HG02943 (cell line): ENCODE results near the gene CHTF18.
A peak's percentile ranks its signal among the peaks of the same experiment; 100 is the strongest.
"Not testable (repeated sequence)": the region's sequence is repeated elsewhere in the genome, so short reads cannot be mapped to it uniquely, and the experiment has no call there.

Source experiments
- ATAC-seq: cut with Tn5 transposase; IDR thresholded peaks from one replicate; pipeline ENCODE4 v1.9.1; 2021; ENCODE audit warnings: mild to moderate bottlenecking, low read depth, moderate library complexity; ENCODE audit not compliant: unreplicated experiment

Gene CHTF18

DNA sequence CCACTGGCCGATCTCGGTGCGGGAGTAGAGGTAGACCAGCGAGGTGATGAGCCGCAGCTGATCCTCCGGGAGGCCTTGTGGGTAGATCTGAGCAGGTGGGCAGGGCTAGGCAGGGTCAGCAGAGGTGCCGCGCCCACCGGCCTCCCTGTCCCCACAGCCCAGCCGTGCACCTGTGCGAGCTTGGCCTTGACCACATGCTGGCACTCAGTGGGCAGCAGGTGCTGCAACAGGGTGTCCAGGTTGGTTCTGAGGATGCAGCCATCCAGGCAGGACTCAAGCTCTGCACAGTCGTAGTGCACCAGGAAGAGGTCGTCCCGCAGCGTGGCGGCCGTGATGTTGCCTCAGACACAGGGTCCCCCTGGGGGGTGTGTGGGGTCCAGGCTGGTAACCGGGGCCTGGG is 15.5 kb upstream of the CHTF18 start:
- ATAC-seq, result no peak

DNA sequence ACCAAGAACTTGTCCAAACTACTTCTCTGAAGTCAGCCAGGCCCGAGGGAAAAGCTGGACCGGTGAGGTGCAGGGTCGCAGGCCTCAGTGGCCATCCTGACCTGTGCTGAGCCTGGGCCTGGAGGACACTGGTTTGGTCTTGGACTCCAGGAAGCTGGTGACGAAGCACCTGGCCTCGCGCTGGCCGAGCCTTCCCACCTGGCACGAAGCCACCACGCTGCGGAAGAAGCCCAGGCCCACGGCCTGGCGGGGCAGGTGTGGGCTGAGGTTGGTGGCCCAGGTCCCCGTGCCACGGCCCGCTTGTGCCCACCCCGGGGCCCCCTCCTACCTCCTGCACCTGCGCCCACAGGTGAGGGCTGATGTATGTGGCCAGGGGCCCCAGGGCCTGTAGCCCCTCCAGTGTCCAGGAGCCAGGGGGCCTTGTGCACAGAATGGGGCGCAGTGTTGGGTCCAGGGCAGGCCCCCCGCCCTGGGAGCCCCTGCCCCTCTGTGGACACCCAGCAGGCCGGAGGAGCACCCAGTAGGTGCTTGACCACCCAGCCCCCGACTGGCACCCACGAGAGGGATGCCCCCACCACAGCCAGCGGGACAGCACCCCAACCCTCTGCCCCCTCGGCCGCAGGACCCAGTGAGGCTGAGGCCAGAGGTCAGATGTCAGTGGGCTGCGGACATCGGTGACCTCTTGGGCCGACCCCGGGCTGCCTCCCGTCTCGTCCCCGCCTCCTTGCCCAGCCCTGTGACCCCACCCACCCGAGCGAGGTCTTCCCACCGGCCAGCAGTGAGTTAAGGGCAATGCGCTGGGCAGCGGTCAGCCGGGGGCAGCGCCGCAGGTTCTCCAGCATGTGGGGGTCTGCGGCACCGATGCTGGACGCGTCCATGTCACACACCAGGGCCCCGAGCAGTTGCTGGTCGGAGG is 14.1 kb upstream of the CHTF18 start:
- ATAC-seq, result no peak

DNA sequence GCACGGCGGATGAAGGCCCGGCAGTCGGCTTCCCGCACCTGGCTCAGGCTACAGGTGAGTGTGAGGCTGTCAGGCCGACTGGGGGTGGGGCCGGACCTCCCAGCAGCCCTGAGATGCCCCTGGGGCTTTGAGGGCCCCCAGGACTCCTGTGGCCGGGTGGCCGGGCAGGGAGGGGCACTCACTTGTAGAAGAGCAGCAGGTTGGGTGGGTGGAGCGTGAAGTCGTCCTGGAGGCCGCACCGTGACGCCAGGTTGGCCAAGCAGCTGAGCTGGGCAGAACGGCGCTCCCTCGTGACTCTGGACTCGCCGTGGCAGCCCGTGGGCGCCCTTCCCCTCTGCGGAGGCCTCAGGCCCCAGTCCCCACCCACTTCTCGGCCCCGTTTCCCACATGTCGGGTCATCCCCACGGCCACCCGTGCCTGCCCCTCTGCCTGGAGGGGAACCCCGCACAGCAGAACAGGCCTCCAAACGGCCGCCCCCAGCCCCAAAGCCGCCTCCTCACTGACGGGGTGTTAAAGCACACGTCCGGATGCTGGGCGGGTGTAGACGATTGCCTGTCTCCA is 13.1 kb upstream of the CHTF18 start:
- no peak for ATAC-seq

DNA sequence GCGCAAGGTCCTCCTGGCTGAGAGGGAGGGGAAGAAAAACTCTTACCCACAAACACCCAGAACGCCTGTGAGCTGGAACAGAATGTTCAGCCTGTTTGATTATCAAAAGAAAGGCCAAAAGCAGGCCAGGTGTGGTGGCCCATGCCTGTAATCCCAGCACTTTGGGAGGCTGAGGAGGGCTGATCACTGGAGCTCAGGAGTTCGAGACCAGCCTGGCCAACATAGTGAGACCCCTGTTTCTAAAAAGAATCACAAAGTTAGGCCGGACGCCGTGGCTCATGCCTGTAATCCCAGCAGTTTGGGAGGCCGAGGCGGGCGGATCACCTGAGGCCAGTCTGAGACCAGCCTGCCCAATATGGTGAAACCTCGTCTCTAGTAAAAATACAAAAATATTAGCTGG is 12.1 kb upstream of the CHTF18 start:
- ATAC-seq, result not testable (repeated sequence)

DNA sequence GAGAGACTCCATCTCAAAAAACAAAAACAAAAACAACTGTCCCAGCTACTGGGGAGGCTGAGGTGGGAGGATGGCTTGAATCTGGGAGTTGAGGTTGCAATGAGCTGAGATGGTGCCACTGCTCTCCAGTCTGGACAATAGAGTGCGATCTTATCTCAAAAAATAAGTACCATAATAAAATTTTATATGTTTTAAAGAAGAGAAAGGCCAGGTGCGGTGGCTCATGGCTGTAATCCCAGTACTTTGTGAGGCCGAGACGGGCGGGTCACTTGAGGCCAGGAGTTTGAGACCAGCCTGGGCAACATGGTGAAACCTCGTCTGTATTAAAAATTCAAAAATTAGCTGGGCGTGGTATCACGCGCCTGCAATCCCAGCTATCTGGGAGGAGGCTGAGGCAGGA is 11.6 kb upstream of the CHTF18 start:
- no peak for ATAC-seq

DNA sequence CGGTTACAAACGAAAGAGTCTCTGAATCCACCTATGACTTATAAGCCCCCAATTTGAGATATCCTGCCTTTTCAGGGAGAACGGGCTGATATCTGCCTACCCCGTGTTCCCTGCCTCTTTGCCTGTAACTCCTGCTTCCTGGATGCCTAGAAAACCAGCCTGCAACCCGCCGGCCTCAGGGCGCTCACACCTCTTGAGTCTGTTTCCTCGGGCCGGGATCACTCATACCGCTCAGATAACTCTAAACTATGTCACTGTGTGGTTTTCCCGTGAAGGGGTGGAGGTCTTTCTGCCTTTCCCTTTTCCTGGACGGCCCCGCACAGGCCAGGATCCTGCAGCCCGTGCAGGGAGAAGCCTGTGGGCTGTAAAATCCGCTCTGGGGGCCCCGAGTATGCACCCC is 10.6 kb upstream of the CHTF18 start:
- no peak for ATAC-seq

DNA sequence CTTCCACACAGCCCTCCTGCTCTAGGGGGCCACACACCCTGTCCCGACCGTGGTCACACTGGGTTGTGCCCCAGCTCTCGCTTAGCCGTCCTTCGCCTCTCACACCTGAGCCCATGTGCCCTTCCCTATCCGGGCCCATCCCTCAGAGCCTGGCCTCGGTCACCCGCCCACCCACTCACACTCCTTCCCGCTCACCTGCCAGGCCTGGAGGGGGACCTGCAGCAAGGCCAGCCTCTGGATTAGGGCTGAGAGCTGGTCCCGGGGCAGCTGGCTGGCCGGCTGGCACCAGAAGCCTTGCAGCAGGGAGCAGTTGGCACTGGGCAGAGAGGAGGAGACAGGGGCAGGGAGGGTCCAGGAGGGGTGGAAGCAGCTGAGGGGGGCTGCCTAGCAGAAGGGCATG is 10.0 kb upstream of the CHTF18 start:
- ATAC-seq, result no peak

DNA sequence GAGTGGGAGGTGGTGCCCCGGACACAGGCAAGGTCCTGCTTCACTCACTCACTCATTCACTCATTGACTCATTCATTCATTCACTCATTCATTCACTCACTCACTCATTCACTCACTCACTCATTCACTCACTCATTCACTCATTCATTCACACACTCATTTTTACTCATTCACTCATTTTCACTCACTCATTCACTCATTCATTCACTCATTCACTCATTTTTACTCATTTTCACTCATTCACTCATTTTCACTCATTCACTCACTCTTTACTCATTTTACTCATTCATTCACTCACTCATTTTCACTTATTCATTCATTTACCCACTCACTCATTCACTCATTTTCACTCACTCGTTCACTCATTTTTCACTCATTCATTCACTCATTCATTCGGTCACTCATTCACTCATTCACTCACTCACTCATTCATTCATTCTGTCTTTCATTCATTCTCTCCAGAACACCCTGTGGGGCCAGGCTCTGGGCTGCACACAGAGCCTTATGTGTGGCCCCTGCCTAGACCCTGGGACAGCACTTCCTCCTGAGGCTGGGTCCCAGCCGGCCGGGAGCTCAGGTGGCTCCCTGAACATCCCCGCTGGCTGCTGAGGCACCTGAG is 9.4 kb upstream of the CHTF18 start:
- ATAC-seq, result no peak

DNA sequence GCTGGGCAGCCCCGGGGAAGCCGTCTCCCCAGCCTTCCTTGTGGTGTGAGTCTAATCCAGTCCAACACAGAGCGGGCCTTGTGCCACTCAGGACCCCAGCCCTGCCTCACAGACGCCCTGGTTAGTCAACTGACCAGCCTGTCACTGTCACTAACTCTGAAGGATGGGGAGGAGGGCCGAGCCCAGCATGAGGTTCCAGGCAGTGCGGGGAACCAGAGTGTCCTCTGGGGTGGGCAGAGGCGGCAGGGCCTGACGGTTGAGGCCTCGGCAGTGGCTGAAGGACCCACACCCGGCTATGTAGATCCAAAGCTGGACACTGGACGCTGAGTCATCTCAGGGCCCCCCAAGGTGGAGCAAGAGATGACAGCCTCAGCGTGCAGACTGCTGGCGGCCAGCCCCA is 8.9 kb upstream of the CHTF18 start:
- ATAC-seq, result no peak

DNA sequence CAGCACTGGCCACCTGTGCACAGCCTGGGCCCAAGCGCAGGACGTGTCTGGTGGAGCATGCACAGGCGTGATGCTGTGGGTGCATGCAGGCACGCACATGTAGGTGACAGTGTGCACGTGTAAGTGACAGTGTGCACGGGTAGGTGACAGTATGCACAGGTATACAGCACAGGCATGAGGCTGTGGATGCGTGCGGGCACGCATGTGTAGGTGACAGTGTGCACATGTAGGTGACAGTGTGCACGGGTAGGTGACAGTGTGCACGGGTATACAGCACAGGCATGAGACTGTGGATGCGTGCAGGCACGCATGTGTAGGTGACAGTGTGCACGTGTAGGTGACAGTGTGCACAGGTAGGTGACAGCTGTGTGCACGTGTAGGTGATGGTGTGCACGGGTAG is 8.1 kb upstream of the CHTF18 start:
- no peak for ATAC-seq

DNA sequence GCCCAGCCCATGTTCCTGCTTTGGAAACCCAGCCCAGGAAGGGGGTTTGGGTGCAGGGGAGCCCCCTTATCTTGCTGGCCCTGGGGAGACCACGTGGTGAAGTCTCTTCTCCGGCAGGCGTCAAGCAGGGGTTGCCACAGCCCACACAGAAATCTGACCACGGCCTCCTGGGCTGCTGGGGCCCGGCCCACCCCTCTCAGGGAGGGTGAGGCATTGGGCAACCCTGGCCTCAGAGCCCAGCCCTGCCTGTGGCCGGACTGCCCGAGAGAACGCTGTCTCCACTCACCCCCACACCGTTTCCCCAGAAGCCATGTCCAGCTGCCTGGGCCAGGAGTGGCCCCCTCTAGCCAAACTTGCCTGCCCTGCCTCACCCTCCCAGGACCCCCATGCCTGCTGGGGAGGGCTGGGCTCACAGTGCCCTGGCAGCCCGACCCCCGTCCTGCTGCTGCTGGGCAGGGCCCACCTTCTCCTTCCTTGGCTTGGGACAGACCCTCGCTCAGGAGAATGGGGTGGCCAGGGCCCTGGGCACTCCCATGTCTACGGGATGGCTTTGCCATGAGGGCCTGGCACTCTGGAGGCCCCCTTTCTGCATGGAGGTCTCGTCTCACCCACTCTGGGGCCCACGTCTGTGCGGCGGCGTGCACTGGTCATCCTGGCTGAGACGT is 6.9 kb upstream of the CHTF18 start:
- ATAC-seq, result no peak

DNA sequence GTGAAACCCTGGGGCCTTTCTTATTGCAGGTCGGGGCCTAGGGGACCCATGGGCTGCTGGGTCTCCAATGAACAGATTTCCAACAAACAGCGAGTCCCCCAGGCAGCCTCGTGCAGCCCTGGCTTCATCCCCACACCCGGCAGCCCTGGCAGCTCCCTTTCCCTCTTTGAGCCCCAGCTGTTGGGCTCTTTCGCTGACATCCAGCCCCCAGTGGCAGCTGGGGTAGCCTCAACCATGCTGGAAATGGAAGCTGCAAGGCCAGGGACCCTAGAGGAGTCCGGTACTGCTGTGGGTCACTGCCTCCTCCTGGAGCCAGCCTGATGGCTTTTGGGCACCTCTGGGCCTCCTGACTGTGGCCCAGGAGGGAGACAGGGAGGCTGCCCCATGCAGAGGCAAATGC is 6.2 kb upstream of the CHTF18 start:
- no peak for ATAC-seq

DNA sequence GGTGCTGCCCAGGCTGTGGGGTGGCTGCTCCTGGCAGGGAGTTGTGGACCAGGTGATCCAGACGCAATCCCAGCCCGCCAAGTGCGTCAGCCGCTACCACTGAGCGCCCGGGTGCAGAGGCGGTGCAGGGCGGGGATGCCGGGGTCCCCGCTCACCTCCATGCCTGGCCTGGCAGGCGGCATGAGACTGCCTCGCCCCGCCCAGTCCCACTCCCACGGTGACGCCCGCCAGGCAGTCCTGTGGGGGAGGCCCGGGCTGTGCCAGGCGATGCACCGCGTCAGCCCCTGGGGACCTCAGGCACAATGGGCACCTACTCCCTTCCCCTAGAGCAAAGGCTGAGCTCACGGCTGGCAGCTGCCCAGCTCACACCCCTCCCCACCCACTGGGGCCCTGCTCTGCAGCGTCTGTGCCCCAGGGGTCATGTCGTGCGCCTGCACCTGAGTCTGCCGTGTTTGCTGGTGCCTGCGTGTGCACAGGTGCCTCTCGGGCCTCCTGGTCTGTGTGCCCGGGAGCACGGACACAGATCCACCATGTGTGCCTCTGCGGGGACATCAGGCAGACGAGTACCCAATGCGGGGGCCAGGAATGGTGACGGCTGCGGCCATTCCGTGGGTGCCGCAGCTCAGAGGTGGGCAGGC is 5.5 kb upstream of the CHTF18 start:
- no peak for ATAC-seq

DNA sequence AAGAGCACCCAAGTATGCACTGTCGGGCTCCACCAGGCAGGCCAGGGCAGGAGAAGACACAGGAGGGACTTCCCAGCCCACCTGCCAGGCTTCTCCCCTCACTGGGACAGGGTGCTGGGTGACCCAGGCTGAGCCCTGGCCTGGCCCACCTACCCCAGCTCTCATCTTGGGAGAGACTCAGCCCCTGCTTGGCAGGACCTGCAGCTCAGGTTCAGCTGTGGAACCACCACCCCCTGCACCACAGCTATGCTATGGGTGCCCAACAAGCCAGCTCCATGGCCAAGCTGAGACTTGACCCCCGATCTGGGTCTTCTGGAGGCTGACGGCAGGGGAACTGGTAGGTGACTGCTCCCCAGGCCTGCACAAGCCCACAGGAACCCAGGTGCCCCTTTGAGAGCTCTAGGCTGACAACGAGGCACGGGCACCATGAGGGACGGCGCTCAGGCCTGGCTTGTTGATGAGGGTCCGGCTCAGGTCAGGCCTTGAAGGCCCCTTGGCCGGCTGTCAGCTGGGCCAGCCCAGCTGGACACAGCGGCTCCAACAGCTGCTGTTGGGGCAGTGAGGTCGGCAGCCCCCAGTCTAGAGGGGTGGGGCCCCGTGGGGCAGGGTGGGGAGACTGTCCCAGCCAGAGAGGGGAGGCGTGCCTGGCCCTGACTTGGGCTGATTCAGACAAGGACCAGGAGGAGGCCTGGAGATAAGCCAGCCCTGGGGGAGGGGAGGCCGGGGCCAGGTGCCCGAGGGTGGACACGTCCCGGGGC is 4.8 kb upstream of the CHTF18 start:
- ATAC-seq, result no peak

DNA sequence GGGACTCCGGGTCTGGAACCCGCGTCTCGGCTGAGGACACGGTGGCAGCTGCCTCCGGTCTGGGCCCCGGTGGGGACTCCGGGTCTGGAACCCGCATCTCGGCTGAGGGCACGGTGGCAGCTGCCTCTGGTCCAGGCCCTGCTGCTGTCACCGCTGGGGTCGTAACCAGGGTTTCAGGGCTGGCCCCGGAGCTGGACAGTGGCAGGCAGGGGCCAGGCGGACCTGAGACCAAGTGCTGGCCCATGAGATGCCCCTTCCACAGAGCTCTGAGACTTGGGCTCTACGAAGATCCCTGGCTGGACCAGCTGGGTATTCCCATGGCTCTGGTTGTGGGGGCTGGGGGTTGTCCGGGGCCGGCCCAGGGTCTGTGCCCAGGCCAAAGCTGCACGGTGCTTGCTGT is 4.0 kb upstream of the CHTF18 start:
- ATAC-seq, result no peak

DNA sequence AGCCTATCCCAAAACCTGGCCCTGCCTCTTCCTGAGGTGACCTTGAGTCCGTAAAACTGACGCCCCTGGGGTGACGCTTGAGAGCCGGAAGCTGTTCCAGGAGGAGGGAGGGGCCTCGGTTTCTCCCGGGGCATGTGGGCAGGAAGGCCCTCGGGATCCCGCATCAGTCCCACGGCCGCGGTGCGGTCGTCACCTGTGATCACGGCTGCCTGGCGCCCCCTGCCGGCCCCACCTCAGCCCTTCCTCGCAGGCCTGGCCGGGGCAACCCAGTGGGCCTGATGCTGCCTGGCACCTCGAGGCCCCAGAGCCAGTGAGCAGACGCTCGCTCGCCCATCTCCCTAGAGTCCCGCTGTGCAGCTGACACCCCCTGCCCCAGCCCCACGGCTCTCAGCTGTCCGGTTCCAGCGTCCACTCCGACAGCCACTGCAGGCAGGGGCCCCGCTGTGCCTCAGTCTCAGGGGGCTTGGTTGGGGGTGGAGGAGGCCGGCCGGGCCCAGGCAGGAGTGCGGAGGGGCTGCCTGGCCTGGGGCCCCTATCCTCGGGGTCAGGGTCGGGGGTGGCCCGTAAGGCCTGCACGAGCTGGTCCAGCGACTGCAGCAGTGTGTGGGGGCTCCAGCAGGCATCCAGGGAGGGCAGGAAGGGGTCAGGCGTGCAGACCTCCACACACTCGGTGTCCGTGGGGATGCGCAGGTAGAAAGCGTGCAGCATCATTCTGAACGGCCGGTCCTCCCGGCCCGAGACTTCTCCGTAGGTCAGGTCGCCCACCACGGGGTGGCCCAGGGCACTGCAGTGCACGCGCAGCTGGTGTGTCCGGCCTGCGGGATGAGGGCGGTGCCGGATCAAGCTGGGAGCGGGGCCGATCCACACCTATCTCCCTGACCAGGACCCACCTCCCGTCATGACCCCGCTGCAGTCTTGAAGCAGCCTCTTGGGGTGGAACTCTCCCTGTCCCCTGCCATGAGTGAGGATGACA is 2.6 kb upstream of the CHTF18 start:
- ATAC-seq, result no peak

DNA sequence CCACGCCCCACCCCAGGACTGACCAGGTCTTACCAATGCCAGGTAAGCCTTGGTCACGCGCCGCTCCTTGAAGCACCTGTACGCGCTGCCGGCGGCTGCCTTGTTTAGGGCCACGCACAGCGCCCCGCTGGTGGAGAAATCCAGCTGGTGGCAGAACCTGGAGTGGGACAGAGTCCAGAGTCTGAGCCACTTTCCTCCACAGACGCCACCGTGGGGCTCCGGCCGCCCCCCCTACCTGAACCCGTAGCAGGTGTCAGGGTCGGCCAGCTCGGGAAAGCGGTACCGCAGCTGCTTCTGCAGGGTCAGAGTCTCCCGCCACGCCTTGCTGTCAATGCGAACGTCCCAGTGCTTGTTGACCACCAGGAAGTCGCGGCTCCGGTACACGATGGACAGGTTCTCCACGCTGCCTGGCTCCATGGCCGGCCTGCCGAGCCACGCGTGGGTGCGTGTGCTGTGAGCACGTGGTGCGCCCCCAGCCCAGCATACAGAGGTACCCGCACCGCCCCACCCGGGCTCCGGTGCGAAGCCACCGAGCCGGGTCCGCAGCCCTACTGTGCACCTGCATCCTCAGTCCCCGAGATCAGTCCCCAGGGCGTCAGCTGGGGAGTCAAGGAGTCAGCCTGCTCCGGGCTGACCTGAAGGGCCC is 976 bp upstream of the CHTF18 start:
- ATAC-seq, result no peak

DNA sequence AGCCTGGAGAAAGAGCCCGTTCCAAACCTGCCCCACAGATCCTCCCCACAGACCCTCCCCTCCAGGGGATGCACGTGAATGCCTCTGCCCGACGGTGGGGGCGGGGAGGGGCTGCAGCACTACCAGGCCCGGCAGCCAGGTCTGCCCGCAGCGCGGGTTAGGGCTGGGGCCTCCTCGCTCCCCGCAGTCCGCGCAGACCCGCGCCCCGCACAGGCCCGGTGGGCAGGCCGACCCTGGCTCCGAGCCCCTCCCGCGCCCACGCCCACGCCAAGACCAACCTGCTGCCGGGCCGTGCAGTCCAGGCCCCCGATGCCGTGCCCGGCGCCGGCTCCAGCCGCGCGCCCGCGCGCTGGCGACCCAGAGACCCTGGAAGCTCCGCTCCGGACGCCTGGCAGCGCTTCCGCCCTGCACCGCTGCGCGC is 432 bp upstream of the CHTF18 start, which contains the start of gene RPUSD1:
Gene RPUSD1 (minus strand): TSS at position 404 of the 421 bp plus-strand sequence. CDS start 644 bp downstream, outside the sequence.
- peak; percentile 27 for ATAC-seq
